ENCODE results near the gene TLE2.

GRCh38 chr19:2967972-2968371, 61.1 kb downstream of the TLE2 start:
- TF ChIP-seq CTCF (IDR thresholded peaks at IDR 0.05 in 2 of 3, conservative IDR thresholded peaks at IDR 0.05 in 1 of 3; ENCODE audit: borderline replicate concordance in 1 of 3, insufficient read depth in 1 of 3, low read depth in 2 of 3, low read length in 2 of 3) (no peak), REST (IDR thresholded peaks at IDR 0.05; ENCODE audit: low read depth) (no peak), EZH2 (IDR thresholded peaks at IDR 0.05) (no peak), CBX3 (IDR thresholded peaks at IDR 0.05; ENCODE audit: low read depth) (no peak), POLR2A (IDR thresholded peaks at IDR 0.05; ENCODE audit: borderline replicate concordance, extremely low read depth, insufficient read depth, insufficient read length) (no peak), RAD21 (IDR thresholded peaks at IDR 0.05; ENCODE audit: low read depth) (no peak), CEBPB (IDR thresholded peaks at IDR 0.05; ENCODE audit: low read depth) (no peak), ZBTB33 (IDR thresholded peaks at IDR 0.05; ENCODE audit: extremely low read depth, insufficient replicate concordance, low read length) (no peak), FOSL1 (IDR thresholded peaks at IDR 0.05; ENCODE audit: low read depth) (no peak)

Data from HCT116 (cell line).